H9 (cell line): Measurements from ENCODE around the gene NAIF1. TPM values are rescaled to one million over a fixed set of nuclear protein-coding genes. Genes with fewer than 3 reads are reported as not detected.

Experiments
- DNase-seq: peaks from one replicate; pipeline ENCODE4 v3.0.0-alpha.2; 2017
- H2AFZ ChIP-seq: one replicate; pipeline ENCODE4 v1.6.1; 2013; ENCODE audit warnings: mild to moderate bottlenecking, low read length, control low read depth, moderate library complexity
- H2AK5ac ChIP-seq: 2 replicates; pipeline ENCODE4 v1.6.1; 2013; ENCODE audit warnings: low read length, control low read depth, mixed read lengths; ENCODE audit not compliant: insufficient read length
- H2BK120ac ChIP-seq: one replicate; pipeline ENCODE4 v1.6.1; 2013; ENCODE audit warnings: low read depth, mild to moderate bottlenecking, low read length, control low read depth, inconsistent platforms; ENCODE audit not compliant: poor library complexity, severe bottlenecking
- H2BK12ac ChIP-seq: 2 replicates; pipeline ENCODE4 v1.6.1; 2013; ENCODE audit warnings: low read length, control low read depth, mixed read lengths, low read depth; ENCODE audit not compliant: insufficient read length
- H2BK15ac ChIP-seq: 2 replicates; pipeline ENCODE4 v1.6.1; 2013; ENCODE audit warnings: low read depth, low read length, control low read depth
- H2BK20ac ChIP-seq: one replicate; pipeline ENCODE4 v1.6.1; 2013; ENCODE audit warnings: low read depth, mild to moderate bottlenecking, low read length, control low read depth, inconsistent platforms; ENCODE audit not compliant: poor library complexity, severe bottlenecking
- H2BK5ac ChIP-seq: 2 replicates; pipeline ENCODE4 v1.6.1; 2013; ENCODE audit warnings: low read length, control low read depth, mixed read lengths; ENCODE audit not compliant: insufficient read length
- H3K14ac ChIP-seq: 2 replicates; pipeline ENCODE4 v1.6.1; 2013; ENCODE audit warnings: low read length, control low read depth; ENCODE audit not compliant: insufficient read depth
- H3K18ac ChIP-seq: 2 replicates; pipeline ENCODE4 v1.6.1; 2013; ENCODE audit warnings: low read depth, mild to moderate bottlenecking, mixed read lengths, low read length, control low read depth; ENCODE audit not compliant: insufficient read length
- H3K23ac ChIP-seq: 2 replicates; pipeline ENCODE4 v1.6.1; 2013; ENCODE audit warnings: low read length, control low read depth, mixed read lengths, low read depth; ENCODE audit not compliant: insufficient read length
- H3K23me2 ChIP-seq: 2 replicates; pipeline ENCODE4 v1.6.1; 2013; ENCODE audit warnings: low read depth, mild to moderate bottlenecking, mixed read lengths, low read length, control low read depth; ENCODE audit not compliant: insufficient read length, poor library complexity, severe bottlenecking
- H3K27ac ChIP-seq: 2 replicates; pipeline ENCODE4 v1.5.1; 2013; ENCODE audit warnings: low read length, control low read depth, mixed read lengths, low read depth; ENCODE audit not compliant: insufficient read length
- H3K27me3 ChIP-seq: 2 replicates; pipeline ENCODE4 v1.6.1; 2013; ENCODE audit warnings: low read length, control low read depth, inconsistent platforms; ENCODE audit not compliant: insufficient read depth
- H3K4ac ChIP-seq: 2 replicates; pipeline ENCODE4 v1.6.1; 2013; ENCODE audit warnings: low read depth, mild to moderate bottlenecking, control low read depth, inconsistent platforms, low read length, moderate library complexity
- H3K4me1 ChIP-seq: 2 replicates; pipeline ENCODE4 v1.6.1; 2013; ENCODE audit warnings: low read length, control low read depth, inconsistent platforms; ENCODE audit not compliant: insufficient read depth
- H3K4me2 ChIP-seq: 2 replicates; pipeline ENCODE4 v1.6.1; 2013; ENCODE audit warnings: low read length, control low read depth, mixed read lengths; ENCODE audit not compliant: insufficient read length, insufficient read depth
- H3K56ac ChIP-seq: 2 replicates; pipeline ENCODE4 v1.6.1; 2013; ENCODE audit warnings: low read depth, mild to moderate bottlenecking, mixed read lengths, low read length, control low read depth; ENCODE audit not compliant: insufficient read length
- H3K79me1 ChIP-seq: 2 replicates; pipeline ENCODE4 v1.6.1; 2013; ENCODE audit warnings: low read depth, mild to moderate bottlenecking, moderate library complexity, low read length, control low read depth, inconsistent platforms; ENCODE audit not compliant: insufficient read depth, poor library complexity, severe bottlenecking
- H3K79me2 ChIP-seq: 2 replicates; pipeline ENCODE4 v1.6.1; 2013; ENCODE audit warnings: low read length, control low read depth, inconsistent platforms; ENCODE audit not compliant: insufficient read depth
- H3K9ac ChIP-seq: 2 replicates; pipeline ENCODE4 v1.6.1; 2013; ENCODE audit warnings: low read length, control low read depth, mixed read lengths; ENCODE audit not compliant: insufficient read length; ENCODE audit errors: extremely low read depth
- H3K9me3 ChIP-seq: one replicate; pipeline ENCODE4 v1.6.1; 2013; ENCODE audit warnings: low read depth, low read length, inconsistent platforms; ENCODE audit not compliant: control insufficient read depth
- H3T11ph ChIP-seq: one replicate; pipeline ENCODE4 v1.6.1; 2013; ENCODE audit warnings: mild to moderate bottlenecking, low read length, control low read depth, inconsistent platforms
- H4K20me1 ChIP-seq: one replicate; pipeline ENCODE4 v1.6.1; 2013; ENCODE audit not compliant: control insufficient read depth, insufficient read length, insufficient read depth
- H4K5ac ChIP-seq: 2 replicates; pipeline ENCODE4 v1.6.1; 2013; ENCODE audit warnings: low read depth, mild to moderate bottlenecking, mixed read lengths, low read length, control low read depth; ENCODE audit not compliant: insufficient read length
- H4K8ac ChIP-seq: replicated peaks from 2 replicates; pipeline ENCODE4 v1.6.1; 2013; ENCODE audit warnings: low read length, control low read depth, mixed read lengths, low read depth; ENCODE audit not compliant: insufficient read length
- H4K91ac ChIP-seq: 2 replicates; pipeline ENCODE4 v1.6.1; 2013; ENCODE audit warnings: low read depth, mild to moderate bottlenecking, moderate library complexity, mixed read lengths, low read length, control low read depth; ENCODE audit not compliant: insufficient read length
- H3K27ac Mint-ChIP-seq, 3 experiments: 2 replicates in 2 of 3; 3 replicates in 1 of 3; pipeline ENCODE4 v1.8.0; 2020 to 2021; ENCODE audit warnings: mixed read lengths in 3 of 3, mild to moderate bottlenecking in 1 of 3, moderate library complexity in 1 of 3
- H3K27me3 Mint-ChIP-seq: 2 replicates; pipeline ENCODE4 v1.8.0; 2021; ENCODE audit warnings: low read depth, mild to moderate bottlenecking, moderate library complexity, mixed read lengths
- H3K36me3 Mint-ChIP-seq, 3 experiments: 2 replicates in 2 of 3; 3 replicates in 1 of 3; pipeline ENCODE4 v1.8.0; 2020 to 2021; ENCODE audit warnings: low read depth in 3 of 3, mixed read lengths in 3 of 3; ENCODE audit not compliant: insufficient read depth in 1 of 3
- H3K4me1 Mint-ChIP-seq, 2 experiments: 2 replicates each; pipeline ENCODE4 v1.8.0; 2020; ENCODE audit warnings: mixed read lengths in 2 of 2
- H3K4me3 Mint-ChIP-seq, 2 experiments: 2 replicates in 1 of 2; 3 replicates in 1 of 2; pipeline ENCODE4 v1.8.0; 2020 to 2021; ENCODE audit warnings: mild to moderate bottlenecking in 2 of 2, mixed read lengths in 2 of 2, moderate library complexity in 1 of 2
- H3K9me3 Mint-ChIP-seq, 2 experiments: 2 replicates in 1 of 2; 3 replicates in 1 of 2; pipeline ENCODE4 v1.8.0; 2020; ENCODE audit warnings: mild to moderate bottlenecking in 2 of 2, mixed read lengths in 2 of 2, moderate library complexity in 1 of 2
- CTCF ChIP-seq: fragments of 200-600 bp; sonication (generic); conservative IDR thresholded peaks from 3 replicates; pipeline ENCODE4 v1.8.0; 2021; ENCODE audit warnings: antibody characterized with exemption, mild to moderate bottlenecking
- WGBS: extraction: QIAGEN DNeasy Blood & Tissue Kit; methylation state at CpG from one replicate; pipeline ENCODE4 v1.1.7; 2013; ENCODE audit warnings: missing lambda C conversion rate, low lambda C conversion rate, mixed read lengths; ENCODE audit not compliant: insufficient read length; ENCODE audit errors: extremely low coverage; 5-methylcytosine and 5-hydroxymethylcytosine counted together
- total RNA-seq: library from RNA; stranded (reverse); gene quantifications from 2 replicates; pipeline ENCODE4 v1.2.1, GENCODE V29; 2021

NAIF1 gene
- total RNA-seq, 1 experiment from 2014 or later, result 6.3 TPM

- H3K27me3 Mint-ChIP-seq, result no peaks in the 10 kb centered on the region
- H3K27ac ChIP-seq, result no peak overlapping the region
Observed at GRCh38 chr9:128081056-128081455, 13.9 kb upstream of the NAIF1 start.

More at GRCh38 chr9:128081056-128081455, 13.9 kb upstream of the NAIF1 start:
- Histone ChIP-seq H2AK5ac (no peak overlapping the region), H4K8ac (no peak overlapping the region), H3K4me2 (no peak overlapping the region), H3K9ac (no peak overlapping the region), H4K91ac (no peak overlapping the region), H3K79me2 (no peaks in the 10 kb centered on the region; the same call in 1 of the 2 replicates), H2BK20ac (no peak overlapping the region), H3K23ac (no peak overlapping the region), H3T11ph (no peak overlapping the region), H4K5ac (no peak overlapping the region), H4K20me1 (no peaks in the 10 kb centered on the region), H2AFZ (no peak overlapping the region), H3K56ac (no peak overlapping the region), H3K23me2 (no peaks in the 10 kb centered on the region), H2BK12ac (no peak overlapping the region), H3K27me3 (no peaks in the 10 kb centered on the region), H3K14ac (no peak overlapping the region), H2BK15ac (no peak overlapping the region), H2BK5ac (no peak overlapping the region), H3K9me3 (no peaks in the 10 kb centered on the region), H2BK120ac (no peak overlapping the region), H3K4ac (no peak overlapping the region), H3K79me1 (peaks cover 3% of the 10 kb centered on the region), H3K4me1 (peaks cover 4% of the 10 kb centered on the region; the same call in 1 of the 2 replicates), H3K18ac (no peak overlapping the region)
- no peak for TF ChIP-seq CTCF
- Mint-ChIP-seq H3K27ac (peak overlapping the region; percentile 19 to 89 (median 44); a peak in 3 of 7 replicates), H3K9me3 (no peaks in the 10 kb centered on the region), H3K36me3 (peaks cover 3 to 8% (median 5%) of the 10 kb centered on the region in 3 experiments; a peak in 5 of 7 replicates), H3K4me1 (peaks cover 32 to 35% of the 10 kb centered on the region in 2 experiments), H3K4me3 (no peak overlapping the region)
- no CpG with 5 or more reads among the region's 3 CpGs for WGBS
- DNase-seq, result no peak
